Loucy (cell line): ENCODE data around the gene WAC.

Experiments used
- H2AFZ ChIP-seq: fragments of 200-600 bp; sonication (generic); 2 replicates; pipeline ENCODE4 v1.6.0; 2016; ENCODE audit warnings: antibody characterized with exemption, mild to moderate bottlenecking, low read length, moderate library complexity
- H3F3A ChIP-seq: fragments of 200-600 bp; 2 replicates; pipeline ENCODE4 v1.6.0; 2016; ENCODE audit warnings: antibody characterized with exemption, low read depth, mild to moderate bottlenecking
- H3K27me3 ChIP-seq: fragments of 200-600 bp; sonication (generic); 2 replicates; pipeline ENCODE4 v1.6.1; 2014; ENCODE audit warnings: low read length, mild to moderate bottlenecking; ENCODE audit not compliant: insufficient read depth, poor library complexity, severe bottlenecking
- H3K36me3 ChIP-seq: fragments of 200-600 bp; sonication (generic); 2 replicates; pipeline ENCODE4 v1.6.1; 2016; ENCODE audit warnings: low read length; ENCODE audit not compliant: insufficient read depth
- H3K4me1 ChIP-seq: fragments of 200-600 bp; sonication (generic); 2 replicates; pipeline ENCODE4 v1.5.1; 2014; ENCODE audit warnings: low read length, mild to moderate bottlenecking; ENCODE audit not compliant: insufficient read depth, poor library complexity, severe bottlenecking
- H3K4me2 ChIP-seq: fragments of 200-600 bp; sonication (generic); 2 replicates; pipeline ENCODE4 v1.6.0; 2014; ENCODE audit warnings: antibody characterized with exemption, low read length, low read depth, mild to moderate bottlenecking; ENCODE audit not compliant: poor library complexity, severe bottlenecking
- H3K4me3 ChIP-seq: fragments of 200-600 bp; sonication (generic); 2 replicates; pipeline ENCODE4 v1.5.1; 2014; ENCODE audit warnings: low read length, mild to moderate bottlenecking, mixed read lengths; ENCODE audit not compliant: poor library complexity, severe bottlenecking
- H3K79me2 ChIP-seq: fragments of 200-600 bp; sonication (generic); 2 replicates; pipeline ENCODE4 v1.6.1; 2014; ENCODE audit warnings: low read length; ENCODE audit not compliant: insufficient read depth
- H3K9ac ChIP-seq: fragments of 200-600 bp; sonication (generic); 2 replicates; pipeline ENCODE4 v1.6.0; 2014; ENCODE audit warnings: mild to moderate bottlenecking, low read depth, low read length, moderate library complexity; ENCODE audit not compliant: poor library complexity, severe bottlenecking
- H3K9me2 ChIP-seq: fragments of 200-600 bp; sonication (generic); replicated peaks from 2 replicates; pipeline ENCODE4 v1.6.1; 2016; ENCODE audit warnings: low read depth, low read length, mixed read lengths
- H3K9me3 ChIP-seq: fragments of 200-600 bp; sonication (generic); 2 replicates; pipeline ENCODE4 v1.6.1; 2014; ENCODE audit warnings: mild to moderate bottlenecking, antibody characterized with exemption, low read length, low read depth; ENCODE audit not compliant: insufficient read depth
- H4K20me1 ChIP-seq: fragments of 200-600 bp; sonication (generic); 2 replicates; pipeline ENCODE4 v1.6.0; 2014; ENCODE audit warnings: antibody characterized with exemption, low read length, mild to moderate bottlenecking; ENCODE audit not compliant: insufficient read depth, poor library complexity, severe bottlenecking
- CTCF ChIP-seq: fragments of 200-600 bp; sonication (generic); conservative IDR thresholded peaks from 2 replicates; pipeline ENCODE4 v1.5.1; 2014; ENCODE audit warnings: mild to moderate bottlenecking, antibody characterized with exemption, low read length
- EZH2phosphoT487 ChIP-seq: fragments of 200-600 bp; IDR thresholded peaks from 2 replicates; pipeline ENCODE4 v1.6.1; 2018; ENCODE audit warnings: antibody characterized with exemption, mild to moderate bottlenecking, moderate library complexity, borderline replicate concordance

WAC gene

GRCh38 chr10:28585076-28585475, 52.2 kb downstream of the WAC start:
- H3K79me2 ChIP-seq: peaks cover 90% of the 10 kb centered on the region
- H3K9ac ChIP-seq: no peak overlapping the region
- H3K9me2 ChIP-seq: no peaks in the 10 kb centered on the region
- TF ChIP-seq CTCF (no peak), EZH2phosphoT487 (no peak)
- H3F3A ChIP-seq: no peaks in the 10 kb centered on the region
- H3K9me3 ChIP-seq: no peaks in the 10 kb centered on the region
- no peak overlapping the region for H3K4me2 ChIP-seq
- no peaks in the 10 kb centered on the region for H3K4me1 ChIP-seq
- peaks cover 95% of the 10 kb centered on the region for H3K36me3 ChIP-seq
- no peaks in the 10 kb centered on the region for H3K27me3 ChIP-seq
- peaks cover 97% of the 10 kb centered on the region for H4K20me1 ChIP-seq
- H2AFZ ChIP-seq: no peak overlapping the region
- no peak overlapping the region for H3K4me3 ChIP-seq

GRCh38 chr10:28586176-28586575, 53.3 kb downstream of the WAC start:
- no peaks in the 10 kb centered on the region for H3K9me3 ChIP-seq
- peaks cover 87% of the 10 kb centered on the region for H4K20me1 ChIP-seq
- TF ChIP-seq EZH2phosphoT487 (no peak), CTCF (no peak)
- H3K9me2 ChIP-seq: no peaks in the 10 kb centered on the region
- no peak overlapping the region for H3K9ac ChIP-seq
- H3K27me3 ChIP-seq: no peaks in the 10 kb centered on the region
- H3K4me2 ChIP-seq: no peak overlapping the region
- H3K79me2 ChIP-seq: peaks cover 82% of the 10 kb centered on the region
- H3F3A ChIP-seq: no peaks in the 10 kb centered on the region
- no peaks in the 10 kb centered on the region for H3K4me1 ChIP-seq
- H3K36me3 ChIP-seq: peaks cover 100% of the 10 kb centered on the region
- no peak overlapping the region for H2AFZ ChIP-seq
- no peak overlapping the region for H3K4me3 ChIP-seq

DNA sequence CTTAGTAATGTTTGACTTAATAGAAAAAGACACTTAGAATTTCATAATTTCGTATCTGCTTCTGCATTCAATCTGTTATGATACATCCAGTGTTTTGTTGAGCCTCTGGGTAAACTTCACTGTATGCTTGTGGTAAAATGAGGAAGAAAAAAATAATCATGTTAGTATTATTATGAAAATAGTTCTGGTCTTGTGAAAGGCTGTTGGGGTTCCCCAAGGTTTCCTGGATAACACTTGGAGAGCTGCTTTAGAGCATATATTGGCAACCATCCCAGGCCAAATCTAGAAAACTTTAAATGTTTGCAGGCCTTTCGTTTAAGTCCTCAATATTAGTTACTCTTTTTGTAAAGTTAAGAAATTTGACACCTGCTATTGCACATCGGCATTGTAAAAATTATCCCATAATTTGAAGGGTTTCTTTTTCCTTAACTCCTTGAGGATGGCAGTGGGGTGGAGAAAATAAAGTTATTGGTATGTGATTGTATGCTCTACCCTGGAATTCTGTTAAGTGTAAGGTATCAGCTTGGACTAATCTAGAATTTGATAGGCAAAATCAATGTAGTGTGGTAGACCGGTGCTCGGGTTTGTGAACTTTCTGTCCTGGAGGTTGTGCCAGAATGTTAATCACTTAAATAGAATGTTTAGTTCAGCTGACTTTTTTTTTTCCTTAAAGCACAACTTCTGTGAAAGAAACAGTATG, 54.5 kb downstream of the WAC start:
- no peak overlapping the region for H3K4me2 ChIP-seq
- H2AFZ ChIP-seq: no peak overlapping the region
- H3K4me1 ChIP-seq: no peaks in the 10 kb centered on the region
- no peaks in the 10 kb centered on the region for H3K9me3 ChIP-seq
- no peak overlapping the region for H3K4me3 ChIP-seq
- no peaks in the 10 kb centered on the region for H3K27me3 ChIP-seq
- H3K36me3 ChIP-seq: peaks cover 100% of the 10 kb centered on the region
- TF ChIP-seq CTCF (no peak), EZH2phosphoT487 (no peak)
- no peak overlapping the region for H3K9ac ChIP-seq
- peaks cover 84% of the 10 kb centered on the region for H4K20me1 ChIP-seq
- H3F3A ChIP-seq: no peaks in the 10 kb centered on the region
- no peaks in the 10 kb centered on the region for H3K9me2 ChIP-seq
- H3K79me2 ChIP-seq: peaks cover 81% of the 10 kb centered on the region
